ENCODE data around the gene LSR. TPM values are rescaled to one million over a fixed set of nuclear protein-coding genes. Genes with fewer than 3 reads are reported as not detected.

Gene LSR
- total RNA-seq, 6 experiments from 2014 or later, result 96.6 to 138 (median 112) TPM

- H3K4me3 ChIP-seq, result no peak overlapping the region
- no peaks in the 10 kb centered on the region for H3K4me1 ChIP-seq
- H3K9me3 ChIP-seq, result no peaks in the 10 kb centered on the region
- no peaks in the 10 kb centered on the region for H3K27me3 ChIP-seq
- TF ChIP-seq CTCF (IDR thresholded peaks at IDR 0.05) (no peak), POLR2A (IDR thresholded peaks at IDR 0.05) (no peak)
- peak in 1 of 3 donors; percentile 42 for DNase-seq
- ATAC-seq, result peak; percentile 59 to 79 (median 70)
- intact Hi-C loops (cut with DNase I), result no loop called here
- no peak overlapping the region for H3K27ac ChIP-seq
- H3K36me3 ChIP-seq, result no peaks in the 10 kb centered on the region
- WGBS (ENCODE audit: insufficient coverage, low coverage, low lambda C conversion rate, missing lambda C conversion rate), result 84% methylated on average over 12 of the region's 13 CpGs
Measured at GRCh38 chr19:35204799-35205732, 43.7 kb upstream of the LSR start.

GRCh38 chr19:35205733-35206323, 43.0 kb upstream of the LSR start:
- H3K27me3 ChIP-seq, result no peaks in the 10 kb centered on the region
- H3K4me1 ChIP-seq, result no peaks in the 10 kb centered on the region
- DNase-seq (no peak), ATAC-seq (no peak)
- no peaks in the 10 kb centered on the region for H3K9me3 ChIP-seq
- no peak overlapping the region for H3K27ac ChIP-seq
- H3K4me3 ChIP-seq, result no peak overlapping the region
- intact Hi-C loops (cut with DNase I), result no loop called here
- H3K36me3 ChIP-seq, result no peaks in the 10 kb centered on the region
- 64% methylated on average over 6 of the region's 6 CpGs for WGBS (ENCODE audit: insufficient coverage, low coverage, low lambda C conversion rate, missing lambda C conversion rate)
- TF ChIP-seq CTCF (IDR thresholded peaks at IDR 0.05), result no peak
- no peak for TF ChIP-seq POLR2A (IDR thresholded peaks at IDR 0.05)

- DNase-seq (peak in 1 of 3 donors; percentile 5), ATAC-seq (no peak)
- TF ChIP-seq CTCF (IDR thresholded peaks at IDR 0.05), result no peak
- no peak for TF ChIP-seq POLR2A (IDR thresholded peaks at IDR 0.05)
- no peaks in the 10 kb centered on the region for H3K4me1 ChIP-seq
- WGBS (ENCODE audit: insufficient coverage, low coverage, low lambda C conversion rate, missing lambda C conversion rate), result 62% methylated on average over 5 of the region's 5 CpGs
- H3K36me3 ChIP-seq, result no peaks in the 10 kb centered on the region
- no peaks in the 10 kb centered on the region for H3K27me3 ChIP-seq
- intact Hi-C loops (cut with DNase I), result no loop called here
- H3K4me3 ChIP-seq, result no peak overlapping the region
- no peak overlapping the region for H3K27ac ChIP-seq
- H3K9me3 ChIP-seq, result no peaks in the 10 kb centered on the region
Measured at GRCh38 chr19:35206379-35206778, 42.4 kb upstream of the LSR start.

- no peak for TF ChIP-seq POLR2A (IDR thresholded peaks at IDR 0.05)
- no peak for TF ChIP-seq CTCF (IDR thresholded peaks at IDR 0.05)
- peak in 1 of 3 donors; percentile 5 for DNase-seq
Measured at GRCh38 chr19:35206855-35207254, 41.9 kb upstream of the LSR start.

More at GRCh38 chr19:35206855-35207254, 41.9 kb upstream of the LSR start:
- H3K27ac ChIP-seq, result no peak overlapping the region
- no peaks in the 10 kb centered on the region for H3K27me3 ChIP-seq
- no peaks in the 10 kb centered on the region for H3K9me3 ChIP-seq
- no peaks in the 10 kb centered on the region for H3K36me3 ChIP-seq
- 90% methylated on average over 1 of the region's 1 CpG for WGBS (ENCODE audit: insufficient coverage, low coverage, low lambda C conversion rate, missing lambda C conversion rate)
- no peak overlapping the region for H3K4me3 ChIP-seq
- no peaks in the 10 kb centered on the region for H3K4me1 ChIP-seq
- no peak for ATAC-seq
- intact Hi-C loops (cut with DNase I), result no loop called here
